GM04503 (cell line): ENCODE data around the gene ARSB.
"Not testable (repeated sequence)": the region's sequence is repeated elsewhere in the genome, so short reads cannot be mapped to it uniquely, and the experiment has no call there.

ENCODE experiments used
- DNase-seq: peaks from one replicate; pipeline ENCODE4 v3.0.0-alpha.2; 2012; ENCODE audit warnings: low read depth

ARSB gene

DNA sequence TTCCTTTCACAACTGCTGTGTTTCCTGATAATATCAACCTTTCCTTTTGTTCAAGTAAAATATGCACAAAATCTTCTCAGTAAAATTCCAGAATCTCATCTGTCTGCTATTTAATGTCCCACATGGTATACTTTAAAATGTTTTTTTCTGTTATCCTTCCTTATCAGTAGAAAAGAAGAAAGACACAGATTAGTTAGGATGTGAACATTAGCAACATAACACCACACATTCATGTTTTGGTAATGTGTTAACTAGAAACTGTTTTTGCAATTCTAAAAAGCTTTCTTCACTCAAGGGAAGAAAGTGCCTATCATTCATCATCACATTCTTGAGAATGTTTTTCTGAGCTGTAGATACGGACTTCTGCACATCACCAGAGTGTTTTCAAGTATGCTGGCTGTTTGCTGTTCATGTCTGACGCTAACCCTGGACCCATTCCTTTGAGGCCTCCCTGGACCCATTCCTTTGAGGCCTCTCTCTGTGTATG, 10.5 kb upstream of the ARSB start:
- no peak for DNase-seq

DNA sequence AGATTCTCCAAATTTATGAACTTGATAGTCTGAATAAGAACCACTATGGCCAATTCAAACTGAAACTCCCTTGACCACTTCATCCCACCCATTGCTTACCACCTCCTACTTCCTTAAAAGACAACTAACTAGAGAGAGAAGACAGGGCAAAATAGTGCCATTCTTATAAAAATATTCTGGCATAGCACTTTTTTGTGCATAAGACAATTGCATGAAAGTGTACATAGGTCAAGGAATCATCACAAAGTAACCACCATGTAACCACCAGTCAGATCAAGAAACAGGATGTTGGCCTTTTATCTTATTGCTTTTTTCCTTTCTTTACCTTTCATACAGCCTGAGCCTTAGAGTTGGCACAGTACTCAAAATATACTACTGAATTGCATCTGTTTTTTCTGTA, 8.1 kb upstream of the ARSB start:
- DNase-seq, result no peak

DNA sequence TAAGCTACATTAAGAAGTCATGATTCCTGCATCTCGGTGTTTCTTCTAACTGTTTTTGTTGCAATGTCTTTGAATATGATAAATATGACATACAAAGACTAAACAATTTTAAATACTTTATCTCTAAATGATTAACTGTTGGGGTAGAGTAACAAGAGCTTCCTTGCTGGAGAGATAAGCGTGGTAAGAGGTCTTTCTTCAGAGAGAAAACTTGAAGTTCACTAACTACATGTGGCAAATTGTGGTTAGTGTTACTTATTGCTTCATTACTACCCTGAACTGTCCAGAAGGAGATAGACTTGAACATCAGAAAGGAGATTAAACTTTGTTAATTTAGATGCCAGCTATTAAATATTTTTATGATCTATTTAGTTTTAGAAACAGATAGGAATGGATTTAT, 7.0 kb upstream of the ARSB start:
- no peak for DNase-seq

DNA sequence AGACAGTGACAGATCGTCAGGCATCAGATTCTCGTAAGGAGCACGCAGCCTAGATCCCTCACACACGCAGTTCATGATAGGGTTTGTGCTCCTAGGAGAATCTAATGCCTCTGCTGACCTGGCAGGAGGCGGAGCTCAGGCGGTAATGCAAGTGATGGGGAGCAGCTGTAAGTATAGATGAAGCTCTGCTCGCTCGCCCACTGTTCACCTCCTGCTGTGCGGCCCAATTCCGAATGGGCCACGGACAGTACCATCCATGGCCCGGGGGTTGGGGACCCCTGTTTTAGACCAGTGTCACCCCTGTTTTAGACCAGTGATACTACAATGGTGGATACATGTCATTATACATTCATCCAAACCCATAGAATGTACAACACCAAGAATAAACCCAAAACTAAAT, 4.0 kb upstream of the ARSB start:
- DNase-seq, result no peak

DNA sequence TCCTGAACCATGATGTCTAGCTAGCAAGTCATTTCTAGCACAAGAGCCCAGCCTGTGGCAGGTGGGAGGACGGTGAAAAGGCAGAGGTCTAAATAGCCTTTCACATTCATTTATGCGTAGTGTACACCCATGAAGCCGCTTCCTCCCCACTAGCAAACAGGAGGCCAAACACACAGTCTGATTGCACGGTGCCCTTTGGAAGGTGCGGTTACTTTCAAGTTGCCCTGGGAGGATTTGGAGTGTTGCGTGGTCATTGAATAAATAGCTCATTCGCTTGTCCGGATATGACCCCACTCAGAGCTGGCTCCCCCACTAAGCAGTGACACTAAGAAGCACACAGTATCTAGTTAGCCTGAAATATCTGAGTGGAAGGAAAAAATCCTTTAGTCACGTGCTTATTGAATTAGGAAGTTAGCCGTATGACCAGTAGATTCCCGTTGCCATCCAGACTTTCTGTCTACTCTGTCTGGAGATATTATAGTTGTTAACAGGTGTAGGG, 664 bp upstream of the ARSB start:
- DNase-seq, result no peak

DNA sequence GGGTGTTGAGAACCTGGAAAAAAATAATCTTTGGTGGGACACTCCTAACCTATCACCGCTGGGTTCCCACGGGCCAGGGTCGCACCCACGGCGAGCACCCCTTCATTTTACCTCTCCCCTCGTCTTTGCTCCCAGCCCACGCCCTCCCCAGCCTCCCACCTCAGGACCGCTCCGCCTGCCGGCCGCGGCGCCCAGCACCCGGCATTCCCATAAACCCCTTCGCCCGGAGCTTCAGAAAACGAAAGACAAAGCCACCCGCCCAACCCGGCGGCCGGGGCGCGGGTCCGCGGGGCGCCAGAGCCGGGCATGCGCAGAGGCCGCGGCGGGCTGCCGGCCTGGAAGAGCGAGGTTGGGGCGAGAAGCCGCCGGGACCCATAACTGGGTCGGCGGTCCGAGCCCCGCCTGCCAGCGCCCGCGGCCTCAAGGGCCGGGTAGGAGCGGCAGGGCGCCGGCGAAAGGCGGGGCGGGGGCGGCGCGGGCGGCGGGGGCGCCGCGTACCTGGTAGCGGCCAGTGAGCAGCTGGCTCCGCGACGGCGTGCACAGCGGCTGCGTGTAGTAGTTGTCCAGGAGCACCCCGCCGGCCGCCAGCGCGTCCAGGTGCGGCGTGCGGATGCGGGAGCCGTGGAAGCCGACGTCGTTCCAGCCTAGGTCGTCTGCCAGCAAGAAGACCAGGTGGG, 533 bp downstream of the ARSB start:
- no peak for DNase-seq

DNA sequence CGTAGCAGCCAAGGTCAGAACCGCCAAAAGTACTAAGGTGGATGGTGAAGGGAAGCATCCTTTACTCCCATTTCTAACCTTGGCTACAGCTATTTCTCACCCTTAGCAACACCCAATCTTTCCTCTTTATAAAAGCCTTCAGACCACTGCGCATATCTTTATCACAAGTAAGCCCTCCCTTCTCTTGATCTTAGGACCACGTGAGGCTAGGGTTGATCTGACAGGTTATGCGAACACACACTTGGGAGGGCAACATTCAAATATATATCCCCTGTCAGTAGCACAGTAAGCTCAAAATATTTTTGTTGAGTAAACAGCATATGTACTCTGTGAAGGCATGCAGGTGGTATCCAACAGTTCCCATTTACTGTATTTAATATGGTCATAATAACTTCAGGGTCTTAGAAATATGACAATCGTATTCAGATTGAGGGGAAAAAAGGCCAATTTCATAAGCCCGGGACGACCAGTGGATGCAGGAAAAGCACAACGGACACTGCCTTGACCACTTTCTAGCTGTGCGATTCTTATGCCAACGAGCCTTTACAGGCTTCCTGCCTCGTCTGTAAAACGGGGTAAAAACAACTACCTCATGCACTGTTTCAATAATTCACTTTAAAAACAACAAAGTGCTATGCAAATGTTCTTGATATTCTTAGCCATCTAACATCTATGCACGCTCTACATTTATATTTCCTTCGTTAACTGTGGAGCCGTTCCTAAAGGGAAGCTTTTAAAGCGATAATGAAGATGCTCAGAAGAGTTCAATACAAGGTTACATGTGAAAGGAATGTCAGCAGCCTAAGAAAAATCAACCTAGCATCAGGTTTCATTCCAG, 1.3 kb downstream of the ARSB start:
- DNase-seq, result no peak

DNA sequence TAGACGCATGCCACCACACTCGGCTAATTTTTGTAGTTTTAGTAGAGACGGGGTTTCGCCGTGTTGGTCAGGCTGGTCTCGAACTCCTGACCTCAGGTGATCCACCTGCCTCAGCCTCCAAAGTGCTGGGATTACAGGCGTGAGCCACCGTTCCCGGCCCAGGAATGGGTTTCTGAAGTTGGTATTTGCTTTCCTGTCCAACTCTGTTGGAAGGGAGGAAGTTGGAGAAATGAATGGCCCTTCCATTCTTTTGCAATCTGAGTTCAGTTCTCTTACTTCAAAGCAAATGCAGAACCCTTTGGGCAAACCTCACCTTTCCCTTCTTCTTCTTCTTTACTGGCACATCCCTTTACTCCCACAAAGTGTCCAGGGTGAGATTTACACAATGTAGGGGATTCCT, 1.9 kb downstream of the ARSB start:
- DNase-seq, result not testable (repeated sequence)

DNA sequence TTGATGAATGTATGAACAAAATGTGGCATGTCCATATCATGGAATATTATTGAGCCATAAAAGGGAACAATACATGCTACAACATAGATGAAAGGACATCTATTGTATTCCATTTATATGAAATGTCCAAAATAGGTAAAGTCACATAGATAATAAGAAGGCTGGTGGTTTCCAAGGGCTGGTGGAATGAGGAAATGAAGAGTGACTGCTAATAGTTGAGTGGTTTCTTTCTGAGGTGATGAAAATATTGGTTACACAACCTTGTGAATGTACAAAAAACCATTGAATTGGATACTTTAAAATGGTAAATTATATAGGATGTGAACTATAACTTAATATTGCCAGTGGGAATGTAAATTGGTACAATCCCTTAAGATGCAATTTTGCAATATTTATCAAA, 5.2 kb downstream of the ARSB start:
- DNase-seq, result no peak

DNA sequence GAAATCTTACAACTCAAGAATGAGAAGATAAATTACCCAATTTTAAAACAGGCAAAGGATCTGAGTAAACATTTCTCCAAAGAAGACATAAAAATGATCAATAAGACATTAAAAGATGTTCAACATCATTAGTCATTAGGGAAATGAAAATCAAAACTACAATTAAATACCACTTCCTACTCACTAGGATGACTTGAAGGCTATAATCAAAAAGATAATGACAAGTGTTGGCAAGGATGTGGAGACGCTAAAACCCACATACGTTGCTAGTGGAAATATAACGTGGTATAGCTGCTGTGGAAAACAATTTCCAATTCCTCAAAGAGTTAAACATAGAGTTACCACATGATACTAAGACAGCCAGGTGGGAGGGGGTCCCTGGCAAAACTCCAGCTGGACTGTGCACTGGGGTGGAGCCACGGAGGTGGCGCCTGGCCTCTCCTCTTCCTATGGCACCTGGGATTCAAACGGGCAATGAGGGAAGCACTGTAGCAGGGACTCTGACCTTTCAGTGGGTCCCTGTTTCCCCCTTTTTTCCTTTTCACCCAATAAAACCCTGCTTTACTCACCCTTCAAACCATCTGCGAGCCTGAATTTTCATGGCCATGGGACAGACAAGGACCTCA, 5.9 kb downstream of the ARSB start:
- DNase-seq, result no peak

DNA sequence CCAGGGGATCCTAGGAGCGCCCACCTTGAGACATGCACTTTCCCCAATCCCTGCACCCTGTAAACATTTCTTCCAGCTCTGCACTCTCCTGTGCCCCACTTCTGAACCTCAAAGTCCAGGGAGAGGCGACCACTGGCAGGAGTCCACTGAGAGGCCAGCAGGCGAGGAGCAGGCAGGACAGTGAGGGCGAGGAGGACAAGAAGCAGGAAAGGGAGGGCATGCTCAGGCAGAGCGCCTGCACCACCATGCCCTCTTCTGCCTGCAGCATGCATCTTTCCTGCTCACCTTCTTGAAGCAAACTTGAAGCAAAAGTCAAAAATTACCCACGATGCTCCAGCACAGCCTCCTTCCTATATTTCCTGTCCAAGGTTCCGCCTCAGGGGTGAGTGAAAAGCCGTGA, 10.1 kb downstream of the ARSB start:
- no peak for DNase-seq

DNA sequence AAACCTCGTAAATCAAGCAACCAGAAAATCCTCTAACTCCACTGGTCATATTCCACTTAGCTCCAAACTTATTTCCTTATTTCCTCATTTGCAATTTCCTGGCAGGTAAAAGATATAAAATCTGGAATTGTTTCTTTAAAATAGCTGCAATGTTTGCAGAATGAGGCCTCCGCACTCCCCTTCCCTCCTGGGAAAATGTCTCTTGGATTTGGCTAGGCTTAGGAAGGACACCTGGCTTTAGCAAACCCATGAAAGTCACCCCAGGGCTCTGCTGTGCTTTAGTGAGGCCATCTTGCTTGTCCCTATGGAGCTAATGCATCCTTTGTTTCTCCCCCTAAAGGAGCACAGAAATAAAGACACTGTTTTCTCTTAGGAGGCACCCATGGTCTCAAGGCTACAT, 10.5 kb downstream of the ARSB start:
- no peak for DNase-seq

DNA sequence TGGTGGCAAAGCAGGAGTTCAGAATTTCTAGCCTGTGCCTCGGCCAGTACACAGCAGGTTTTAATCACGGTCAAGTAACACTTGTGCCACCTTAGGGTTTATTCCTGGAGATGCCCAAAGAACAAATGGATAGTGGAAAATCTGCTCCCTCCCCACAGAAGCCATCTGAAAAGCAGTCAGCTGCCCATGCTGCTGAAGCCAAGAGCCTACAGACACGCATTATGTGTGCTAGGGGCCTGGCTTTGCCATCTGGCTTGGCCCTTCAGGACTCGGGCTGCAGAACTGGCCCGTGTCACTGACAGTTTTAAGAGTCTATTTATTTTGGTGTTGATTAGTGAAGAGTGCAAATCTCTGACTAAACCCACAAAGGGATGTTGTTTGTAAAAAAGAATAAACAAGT, 11.1 kb downstream of the ARSB start:
- no peak for DNase-seq

DNA sequence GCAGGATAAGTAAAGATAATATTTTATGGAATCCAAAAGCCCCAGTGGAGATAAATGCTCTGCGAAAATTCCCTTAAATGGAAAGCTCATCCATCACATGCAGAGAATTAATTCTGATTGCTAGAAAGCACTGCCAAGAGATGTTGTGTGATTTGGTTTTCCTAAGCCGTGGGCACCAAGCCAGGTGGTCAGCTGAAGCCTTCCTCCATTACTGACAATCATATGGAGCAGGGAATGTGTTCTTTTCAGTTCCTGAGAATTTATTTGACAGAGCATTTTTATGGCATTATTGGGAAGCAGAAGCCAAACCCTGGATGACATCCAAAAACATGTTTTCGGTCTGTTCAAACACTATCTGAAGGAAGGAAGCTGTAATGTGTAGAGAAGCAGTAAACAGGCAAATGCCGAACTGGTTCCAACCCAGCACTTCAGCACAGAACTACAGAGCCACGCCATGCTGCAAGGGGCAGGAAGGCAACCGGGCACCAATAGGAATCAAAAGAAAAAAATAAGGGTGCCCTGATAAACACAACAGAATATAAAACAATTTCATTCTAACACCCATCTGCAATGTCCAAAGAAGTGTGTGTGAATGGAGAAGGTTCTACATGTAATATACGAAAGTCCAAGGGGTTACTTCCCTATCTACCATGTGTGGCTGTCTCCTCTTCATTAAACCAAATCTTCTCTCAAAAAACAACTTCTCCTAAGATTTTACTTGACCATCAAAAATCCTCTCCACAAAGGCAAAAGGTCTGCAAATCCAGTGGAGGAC, 12.3 kb downstream of the ARSB start:
- no peak for DNase-seq

DNA sequence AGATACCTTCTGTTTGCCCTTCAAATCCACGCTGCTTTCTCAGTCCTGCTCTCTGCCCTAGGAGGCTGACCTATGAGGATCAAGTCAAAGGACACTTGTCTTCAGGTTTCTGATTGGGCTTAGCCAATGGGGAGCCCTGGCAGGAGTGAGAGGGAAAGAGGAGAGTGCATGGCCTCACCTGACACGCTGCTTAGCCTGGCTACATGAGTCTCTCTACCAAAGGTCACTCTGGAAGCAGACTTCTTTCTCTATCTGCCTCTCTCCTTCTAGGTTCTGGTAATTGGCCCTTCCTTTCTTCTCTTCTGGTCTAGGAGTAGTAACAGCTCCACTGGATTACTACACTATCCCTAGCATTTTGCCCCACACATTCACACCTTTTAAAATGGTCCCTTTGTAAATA, 13.1 kb downstream of the ARSB start:
- no peak for DNase-seq

DNA sequence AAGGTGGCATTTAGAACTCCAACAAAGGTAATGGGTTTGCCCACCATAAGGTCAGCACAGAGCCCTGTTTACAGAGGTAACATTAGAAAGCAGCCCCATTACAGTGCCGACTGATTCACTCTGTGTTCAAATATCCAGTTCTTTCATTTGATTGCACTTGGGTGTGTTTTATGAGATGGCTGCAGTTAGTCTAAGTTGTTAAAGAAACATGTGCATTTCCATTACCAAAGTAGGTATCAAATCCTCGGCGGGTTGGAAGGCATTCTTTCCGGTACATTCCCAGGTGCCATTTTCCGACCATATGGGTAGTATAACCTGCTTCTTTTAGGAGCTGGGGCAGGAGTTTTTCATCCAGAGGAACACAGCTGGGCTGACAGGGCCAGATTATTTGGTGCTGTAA, 16.3 kb downstream of the ARSB start:
- no peak for DNase-seq

DNA sequence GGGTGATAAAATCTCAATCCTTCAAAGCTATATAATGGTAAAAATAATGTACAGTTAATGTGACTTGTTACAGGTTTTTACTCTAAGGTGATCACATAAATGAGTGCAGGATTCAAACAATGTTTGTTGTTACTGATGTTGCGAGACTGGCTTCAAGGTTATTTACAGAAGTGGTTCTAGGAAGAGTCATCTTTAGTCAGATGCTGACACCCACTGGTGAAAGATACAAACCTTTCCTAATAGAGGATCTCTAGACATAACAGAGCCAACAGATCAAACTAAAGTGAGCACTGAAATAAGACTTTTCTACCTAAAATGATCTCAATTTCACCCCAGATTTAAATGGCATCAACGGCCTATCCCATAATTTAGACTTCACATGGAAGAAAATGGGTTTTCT, 20.2 kb downstream of the ARSB start:
- DNase-seq, result no peak

DNA sequence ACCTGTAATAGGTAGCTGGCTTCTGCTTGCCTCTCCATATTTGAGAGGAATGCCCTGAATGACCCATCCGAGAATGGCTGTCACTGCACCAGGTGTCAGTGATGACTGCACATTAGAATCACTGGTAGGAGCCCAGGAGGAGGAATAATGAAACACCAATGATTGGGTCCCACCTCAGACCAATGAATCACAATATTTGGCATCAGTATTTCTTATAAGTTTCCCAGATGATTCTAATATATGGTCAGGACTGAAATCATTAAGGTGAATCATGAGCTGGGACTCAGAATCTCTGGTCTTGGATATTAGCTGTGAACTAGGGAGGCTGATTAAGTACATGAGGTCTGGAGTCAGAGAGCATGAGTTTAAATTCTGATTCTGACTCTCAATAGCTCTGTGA, 23.4 kb downstream of the ARSB start:
- no peak for DNase-seq

DNA sequence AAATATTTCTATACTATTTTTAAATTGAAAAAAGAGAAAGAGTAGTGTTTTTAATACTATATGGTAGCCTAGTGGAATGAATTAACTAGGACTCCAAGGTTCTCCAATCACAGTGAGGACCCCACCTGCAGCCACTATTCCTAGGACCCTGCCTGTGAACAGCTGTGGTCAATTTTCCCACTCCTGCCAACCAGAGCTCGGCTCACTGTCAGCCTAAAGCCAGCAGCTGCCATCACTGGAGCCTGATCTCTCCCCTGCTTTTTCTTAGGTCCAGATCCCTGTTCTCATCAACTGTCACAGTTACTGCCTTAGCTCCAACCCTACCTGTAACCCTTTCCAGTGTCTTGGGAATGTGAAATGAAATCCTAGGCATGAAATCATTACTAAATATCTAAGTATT, 25.3 kb downstream of the ARSB start:
- no peak for DNase-seq

DNA sequence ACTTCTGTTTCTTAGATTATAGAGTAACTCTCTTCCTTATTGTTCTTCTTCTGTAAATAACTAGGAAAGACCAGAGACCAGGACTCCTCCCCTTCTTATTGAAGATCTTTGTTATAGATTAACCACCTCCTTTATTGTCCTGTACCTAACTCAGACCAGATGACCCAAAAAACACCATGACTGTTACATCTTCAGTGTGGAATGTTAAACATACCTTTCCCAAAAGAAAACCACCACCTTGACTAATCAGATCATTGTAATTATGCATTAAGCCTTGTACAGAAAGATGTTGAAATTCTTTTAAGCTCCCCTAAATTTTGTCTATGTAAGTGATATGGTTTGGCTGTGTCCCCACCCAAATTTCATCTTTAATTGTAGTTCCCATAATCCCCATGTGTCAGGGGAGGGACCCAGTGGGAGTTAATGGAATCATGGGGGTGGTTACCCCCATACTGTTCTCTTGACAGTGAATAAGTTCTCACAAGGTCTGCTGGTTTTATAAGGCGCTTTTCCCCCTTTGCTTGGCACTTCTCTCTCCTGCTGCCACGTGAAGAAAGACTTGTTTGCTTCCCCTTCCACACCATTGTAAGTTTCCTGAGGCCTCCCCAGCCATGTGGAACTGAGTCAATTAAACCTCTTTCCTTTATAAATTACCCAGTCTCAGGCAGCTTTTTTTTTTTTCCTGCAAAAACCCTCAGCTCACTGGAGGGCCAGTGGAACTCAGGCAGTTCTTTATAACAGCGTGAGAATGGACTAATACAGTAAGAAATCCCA, 26.3 kb downstream of the ARSB start:
- DNase-seq, result no peak

DNA sequence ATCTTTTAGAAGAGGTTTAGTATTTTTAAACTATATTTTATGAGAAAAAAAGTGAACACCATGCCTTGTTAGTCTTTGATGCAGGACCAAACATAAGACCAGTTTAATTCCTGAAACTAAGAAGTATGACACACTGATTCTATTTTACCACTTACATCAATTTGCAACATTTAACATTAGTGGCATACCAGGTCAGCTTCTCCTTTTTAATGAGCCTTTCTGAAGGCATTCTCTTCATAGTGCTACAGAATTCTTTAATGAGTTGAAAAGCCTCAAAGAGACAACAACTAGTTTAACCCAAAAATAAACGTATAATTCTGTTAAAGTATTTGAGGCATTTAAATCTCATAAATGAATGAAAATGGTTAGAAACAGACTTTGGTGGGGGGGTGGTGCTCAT, 28.2 kb downstream of the ARSB start:
- no peak for DNase-seq
